ENCODE results near the gene NADSYN1. TPM values are rescaled to one million over a fixed set of nuclear protein-coding genes. Genes with fewer than 3 reads are reported as not detected.

The NADSYN1 gene
- total and polyA plus RNA-seq, 5 experiments from 2014 or later: 24.0 to 197 (median 29.1) TPM

- H3K27ac Mint-ChIP-seq: peak overlapping the region; percentile 68 to 97 (median 90)
- no peak for DNase-seq
- H3K27me3 Mint-ChIP-seq: no peaks in the 10 kb centered on the region
- peak overlapping the region; percentile 81 to 95 (median 87) for H3K4me3 Mint-ChIP-seq
- POLR2A ChIA-PET: interaction anchor here (0.6 to 1.5 kb wide), 2 partner anchors 8 to 36 kb away, joined by 3 to 7 read pairs; no protein-coding TSS in a partner anchor
- H3K9me3 Mint-ChIP-seq: peaks cover 0 to 7% (median 2%) of the 10 kb centered on the region in 9 donors
- peaks cover 24 to 44% (median 36%) of the 10 kb centered on the region in 4 donors for H3K4me1 Mint-ChIP-seq
- ATAC-seq: no peak
- peaks cover 13 to 36% (median 24%) of the 10 kb centered on the region in 3 donors for H3K36me3 Mint-ChIP-seq
These were observed 5.9 kb upstream of the NADSYN1 start for GRCh38 chr11:71446942-71447688.

GRCh38 chr11:71447791-71448256 is 5.2 kb upstream of the NADSYN1 start:
- POLR2A ChIA-PET: interaction anchor here (0.6 to 1.5 kb wide), 3 partner anchors 9 to 339 kb away, joined by 3 to 7 read pairs (median 4); no protein-coding TSS in a partner anchor
- DNase-seq (peak in 7 of 10 donors; percentile 8 to 73 (median 39)), ATAC-seq (peak; percentile 33 to 44)
- Mint-ChIP-seq H3K9me3 (peaks cover 0 to 7% (median 2%) of the 10 kb centered on the region in 9 donors), H3K27ac (peak overlapping the region; percentile 68 to 97 (median 90)), H3K4me1 (peaks cover 24 to 48% (median 40%) of the 10 kb centered on the region in 4 donors), H3K36me3 (peaks cover 13 to 30% (median 21%) of the 10 kb centered on the region in 3 donors), H3K4me3 (peak overlapping the region; percentile 81 to 95 (median 87)), H3K27me3 (no peaks in the 10 kb centered on the region)

- Mint-ChIP-seq H3K4me3 (peak within 1 kb of the TSS; percentile 81 to 95 (median 87)), H3K27ac (peak within 1 kb of the TSS; percentile 80 to 97 (median 94)), H3K9me3 (peaks cover 0 to 7% (median 2%) of the 10 kb centered on the region in 9 donors), H3K27me3 (no peaks in the 10 kb centered on the region), H3K4me1 (peaks cover 25 to 51% (median 41%) of the 10 kb centered on the region in 4 donors), H3K36me3 (peaks cover 13 to 24% (median 21%) of the 10 kb centered on the region in 3 donors)
- POLR2A ChIA-PET: interaction anchor here (1.0 to 1.5 kb wide), 2 partner anchors 10 to 338 kb away, joined by 3 to 4 read pairs; no protein-coding TSS in a partner anchor
- DNase-seq: peak; percentile 87 to 95 (median 90)
- peak; percentile 79 to 83 for ATAC-seq
These were observed 4.5 kb upstream of the NADSYN1 start, which contains the start of gene DHCR7 for GRCh38 chr11:71448257-71449171. TSS of gene DHCR7 (minus strand) at chr11:71448393. CDS start at chr11:71444952, 3,441 bp downstream.

- peaks cover 13 to 19% (median 18%) of the 10 kb centered on the region in 3 donors for H3K36me3 Mint-ChIP-seq
- POLR2A ChIA-PET: no interaction called here
- H3K9me3 Mint-ChIP-seq: peaks cover 0 to 7% (median 2%) of the 10 kb centered on the region in 9 donors
- DNase-seq: peak in 1 of 10 donors; percentile 12
- H3K4me3 Mint-ChIP-seq: peak overlapping the region; percentile 81 to 95 (median 87)
- no peak for ATAC-seq
- peak overlapping the region; percentile 80 to 97 (median 93) for H3K27ac Mint-ChIP-seq
- no peaks in the 10 kb centered on the region for H3K27me3 Mint-ChIP-seq
- H3K4me1 Mint-ChIP-seq: peaks cover 26 to 62% (median 52%) of the 10 kb centered on the region in 4 donors
These were observed 3.4 kb upstream of the NADSYN1 start for GRCh38 chr11:71449596-71449995.

- peaks cover 13 to 19% (median 14%) of the 10 kb centered on the region in 3 donors for H3K36me3 Mint-ChIP-seq
- POLR2A ChIA-PET: no interaction called here
- no peak for DNase-seq
- peaks cover 0 to 7% (median 2%) of the 10 kb centered on the region in 9 donors for H3K9me3 Mint-ChIP-seq
- H3K4me3 Mint-ChIP-seq: peak overlapping the region in 6 of 10 donors; percentile 15 to 94 (median 38)
- H3K27me3 Mint-ChIP-seq: no peaks in the 10 kb centered on the region
- peaks cover 22 to 69% (median 60%) of the 10 kb centered on the region in 4 donors for H3K4me1 Mint-ChIP-seq
- no peak for ATAC-seq
- H3K27ac Mint-ChIP-seq: peak overlapping the region in 9 of 10 donors; percentile 35 to 99 (median 95)
These were observed 2.5 kb upstream of the NADSYN1 start for GRCh38 chr11:71450507-71450906.

- Mint-ChIP-seq H3K27me3 (no peaks in the 10 kb centered on the region), H3K27ac (peak overlapping the region in 9 of 10 donors; percentile 80 to 99 (median 96)), H3K4me1 (peaks cover 22 to 72% (median 64%) of the 10 kb centered on the region in 4 donors), H3K9me3 (peaks cover 0 to 4% (median 2%) of the 10 kb centered on the region in 9 donors), H3K4me3 (peak overlapping the region in 9 of 10 donors; percentile 15 to 94 (median 48)), H3K36me3 (peaks cover 10 to 20% (median 12%) of the 10 kb centered on the region in 3 donors)
- ATAC-seq (no peak), DNase-seq (no peak)
- POLR2A ChIA-PET: no interaction called here
These were observed 2.1 kb upstream of the NADSYN1 start for GRCh38 chr11:71450939-71451338.

- DNase-seq (peak in 2 of 10 donors; percentile 7 to 14), ATAC-seq (no peak)
- H3K4me3 Mint-ChIP-seq: peak overlapping the region; percentile 80 to 98 (median 90)
- peaks cover 25 to 78% (median 71%) of the 10 kb centered on the region in 4 donors for H3K4me1 Mint-ChIP-seq
- POLR2A ChIA-PET: interaction anchor here (1.3 kb wide), 1 partner anchor 335 kb away, joined by 3 read pairs; no protein-coding TSS in a partner anchor
- H3K27me3 Mint-ChIP-seq: no peaks in the 10 kb centered on the region
- H3K27ac Mint-ChIP-seq: peak overlapping the region; percentile 58 to 99 (median 96)
- H3K9me3 Mint-ChIP-seq: no peaks in the 10 kb centered on the region
- peaks cover 3 to 20% (median 6%) of the 10 kb centered on the region in 3 donors for H3K36me3 Mint-ChIP-seq
These were observed 1.3 kb upstream of the NADSYN1 start for GRCh38 chr11:71451596-71452198.

GRCh38 chr11:71452199-71453036 is 585 bp upstream of the NADSYN1 start:
- ATAC-seq: peak; percentile 24 to 58
- H3K27me3 Mint-ChIP-seq: no peaks in the 10 kb centered on the region
- H3K36me3 Mint-ChIP-seq: peaks cover 0 to 27% (median 3%) of the 10 kb centered on the region in 3 donors
- H3K4me3 Mint-ChIP-seq: peak overlapping the region; percentile 80 to 98 (median 90)
- H3K4me1 Mint-ChIP-seq: peaks cover 29 to 76% (median 67%) of the 10 kb centered on the region in 4 donors
- H3K9me3 Mint-ChIP-seq: no peaks in the 10 kb centered on the region
- peak; percentile 35 to 83 (median 66) for DNase-seq
- POLR2A ChIA-PET: interaction anchor here (0.6 to 1.3 kb wide), 3 partner anchors 11 to 1298 kb away, joined by 3 to 4 read pairs (median 3); no protein-coding TSS in a partner anchor
- H3K27ac Mint-ChIP-seq: peak overlapping the region; percentile 58 to 99 (median 96)

GRCh38 chr11:71453918-71454304 is 908 bp downstream of the NADSYN1 start:
- peaks cover 25 to 73% (median 65%) of the 10 kb centered on the region in 4 donors for H3K4me1 Mint-ChIP-seq
- POLR2A ChIA-PET: no interaction called here

GRCh38 chr11:71454470-71455113 is 1.6 kb downstream of the NADSYN1 start:
- DNase-seq: peak in 5 of 10 donors; percentile 32 to 40 (median 40)
- peak overlapping the region; percentile 15 to 92 (median 74) for H3K27ac Mint-ChIP-seq
- POLR2A ChIA-PET: no interaction called here
- H3K4me1 Mint-ChIP-seq: peaks cover 24 to 66% (median 58%) of the 10 kb centered on the region in 4 donors
- peaks cover 0 to 44% (median 8%) of the 10 kb centered on the region in 3 donors for H3K36me3 Mint-ChIP-seq
- H3K4me3 Mint-ChIP-seq: peak overlapping the region; percentile 77 to 98 (median 90)
- H3K9me3 Mint-ChIP-seq: no peaks in the 10 kb centered on the region
- ATAC-seq: no peak
- H3K27me3 Mint-ChIP-seq: no peaks in the 10 kb centered on the region

More at GRCh38 chr11:71453918-71454304, 908 bp downstream of the NADSYN1 start:
- DNase-seq: no peak
- Mint-ChIP-seq H3K36me3 (peaks cover 0 to 39% (median 7%) of the 10 kb centered on the region in 3 donors), H3K4me3 (peak overlapping the region; percentile 80 to 98 (median 90)), H3K9me3 (no peaks in the 10 kb centered on the region), H3K27me3 (no peaks in the 10 kb centered on the region), H3K27ac (peak overlapping the region; percentile 34 to 92 (median 82))
- ATAC-seq: no peak

Data from naive thymus-derived CD8-positive, alpha-beta T cell (primary cell).